ENCODE data around the gene AK4. TPM values are rescaled to one million over a fixed set of nuclear protein-coding genes. Genes with fewer than 3 reads are reported as not detected.

AK4 gene
- total and polyA plus RNA-seq, 2 of the 8 experiments (the other 6 are each of a cell fraction or from before 2014, with no cell fraction given): 64.5 to 175 TPM

Small RNA genes lying within 50 kb of the gene (small RNA-seq; reads per million reads assigned to genes)
- gene RPS29P7 (ENCODE audit: insufficient read depth): not detected

Other genes starting within 250 kb of the AK4 start
- 22.5 and 24.5 TPM in 2 replicates for gene JAK1, start 181.7 kb upstream of the AK4 start, total RNA-seq (2021; fragmentation: NEBNext Ultra II Directional; extraction: Animal tissue kit (Norgen Biotek cat#: 25700))
- 7.3 and 7.8 TPM in 2 replicates for gene JAK1, start 181.7 kb upstream of the AK4 start, polyA plus RNA-seq (2011; rRNA removed)
- gene DNAJC6, start 161.3 kb downstream of the AK4 start, total RNA-seq (2021; fragmentation: NEBNext Ultra II Directional; extraction: Animal tissue kit (Norgen Biotek cat#: 25700)): 3.0 and 3.7 TPM in 2 replicates
- 1.6 and 2.3 TPM in 2 replicates for gene DNAJC6, start 161.3 kb downstream of the AK4 start, polyA plus RNA-seq (2011; rRNA removed)

All from H1 (cell line).